Right renal pelvis (tissue), 4 donors: ENCODE measurements around the gene LIMCH1. TPM values are rescaled to one million over a fixed set of nuclear protein-coding genes. Genes with fewer than 3 reads are reported as not detected.
"Not testable (repeated sequence)": the region's sequence is repeated elsewhere in the genome, so short reads cannot be mapped to it uniquely, and the experiment has no call there.

Source experiments
- DNase-seq, 4 donors: peaks; one replicate each; pipeline ENCODE4 v3.0.0-alpha.2; 2013; ENCODE audit warnings: low read depth in 4 of 4, low spot score in 3 of 4, missing footprints in 1 of 4
- polyA plus RNA-seq, 4 donors: library from polyadenylated mRNA; unstranded; fragments of 120-200 nt; gene quantifications; one replicate each; pipeline ENCODE4 v1.2.1, GENCODE V29; 2013; ENCODE audit not compliant: insufficient read length in 4 of 4

Gene LIMCH1
- polyA plus RNA-seq, 4 donors, result 91.1 to 139 (median 114) TPM

DNA sequence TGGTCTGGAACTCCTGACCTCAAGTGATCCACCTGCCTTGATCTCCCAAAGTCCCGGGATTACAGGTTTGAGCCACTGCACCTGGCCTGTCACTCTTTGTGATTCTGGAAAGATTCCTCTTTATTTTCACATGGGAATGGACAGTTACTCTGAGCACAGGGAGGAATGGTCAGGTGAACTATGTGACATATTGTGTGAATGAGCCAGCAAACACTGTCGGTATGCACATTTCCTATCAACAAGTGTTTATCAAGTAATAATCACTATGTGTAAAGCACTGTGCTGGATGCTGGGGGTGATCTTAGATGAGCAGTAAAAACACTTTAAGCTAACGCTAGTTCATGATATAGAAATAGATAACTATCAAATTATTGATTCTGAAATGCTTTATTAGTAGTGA, 97.5 kb downstream of the LIMCH1 start:
- DNase-seq, result no peak

DNA sequence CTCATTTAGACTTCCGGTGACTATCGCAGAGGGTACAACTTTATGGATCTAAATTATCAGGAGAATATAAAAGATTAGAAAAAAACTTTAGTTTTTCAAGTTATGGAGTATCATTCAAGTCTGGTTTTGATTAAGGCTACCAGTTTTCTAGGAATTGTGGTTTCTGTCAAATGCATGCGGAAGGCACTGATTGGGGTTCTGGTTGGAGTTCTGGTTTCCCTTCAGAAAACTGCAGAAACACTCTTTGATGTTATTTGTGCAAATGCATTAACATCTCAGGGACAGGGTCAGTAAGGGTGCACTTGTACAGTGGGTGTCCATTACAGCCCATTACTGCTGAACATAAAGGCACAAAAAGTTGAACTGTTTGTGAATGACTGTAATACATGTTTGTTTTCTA, 100.2 kb downstream of the LIMCH1 start:
- no peak for DNase-seq

DNA sequence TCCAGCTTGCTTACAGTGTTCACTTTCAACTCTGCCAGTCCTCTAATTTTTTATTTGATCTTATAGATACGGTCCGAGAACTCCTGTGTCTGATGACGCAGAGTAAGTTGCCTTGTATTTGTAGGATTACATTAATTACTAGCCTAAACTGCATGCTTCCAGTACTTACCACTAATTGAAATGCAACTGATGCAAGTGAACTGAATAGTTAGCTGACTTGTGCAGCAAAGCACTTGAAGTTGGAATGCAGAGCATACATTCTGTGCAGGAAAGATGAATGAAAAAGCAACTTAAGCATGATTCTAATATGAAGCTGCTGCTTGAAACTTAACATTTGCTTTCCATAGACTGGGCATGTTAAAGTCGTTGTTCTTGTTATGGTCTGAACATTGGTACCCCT, 100.9 kb downstream of the LIMCH1 start:
- no peak for DNase-seq

DNA sequence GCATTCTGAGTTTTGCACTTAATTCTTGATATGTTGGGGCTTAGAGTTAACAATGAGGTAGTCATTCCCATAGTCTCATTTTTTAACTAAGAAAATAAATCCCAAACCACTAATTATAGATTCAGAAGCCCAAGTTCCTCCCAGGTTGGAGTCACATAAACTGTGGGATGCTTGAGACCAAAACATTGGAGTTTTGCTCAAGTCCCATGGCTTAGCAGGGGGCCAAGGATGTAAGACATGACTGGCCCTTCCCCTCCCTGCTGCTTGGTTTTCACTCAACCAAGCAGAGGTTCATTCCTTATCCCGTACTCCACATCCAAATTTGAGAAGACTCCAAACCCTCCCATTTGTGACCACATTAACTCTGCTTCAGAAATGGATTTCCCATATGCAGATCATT, 101.3 kb downstream of the LIMCH1 start:
- no peak for DNase-seq

DNA sequence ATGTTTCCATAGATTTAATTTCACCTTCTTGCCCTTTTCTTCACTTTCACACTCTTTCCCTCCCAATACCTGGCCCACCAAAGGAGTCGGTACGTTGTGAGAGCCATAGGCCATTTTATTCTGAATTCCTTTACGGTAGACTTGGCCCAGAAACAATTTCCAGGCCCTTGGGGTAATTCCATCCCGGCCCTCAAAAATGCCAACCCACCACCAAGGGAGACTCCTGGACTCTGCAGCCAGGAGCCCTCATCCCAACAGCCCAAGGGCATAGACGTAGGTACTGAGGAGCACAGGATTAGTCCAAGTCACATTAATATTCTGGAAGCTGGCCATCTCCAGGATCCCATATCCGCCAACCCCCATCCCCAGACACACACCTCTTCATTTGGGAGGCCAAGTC, 102.9 kb downstream of the LIMCH1 start:
- DNase-seq, result no peak

DNA sequence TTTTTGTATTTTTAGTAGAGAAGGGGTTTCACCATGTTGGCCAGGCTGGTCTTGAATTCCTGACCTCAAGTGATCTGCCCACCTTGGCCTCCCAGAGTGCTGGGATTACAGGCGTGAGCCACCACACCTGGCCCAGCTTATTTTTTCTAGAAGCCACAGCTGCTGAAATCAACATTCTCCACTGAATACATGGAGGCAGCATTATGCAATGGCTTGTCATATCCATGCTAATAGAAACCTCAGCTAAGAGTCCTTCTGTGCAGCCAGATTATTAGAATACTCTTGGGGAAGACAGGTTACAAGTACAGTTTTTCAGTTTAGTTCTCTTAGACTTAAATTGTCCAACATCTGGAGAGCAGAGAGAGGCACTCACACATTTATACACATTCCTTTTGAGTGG, 104.8 kb downstream of the LIMCH1 start:
- DNase-seq, result not testable (repeated sequence)

DNA sequence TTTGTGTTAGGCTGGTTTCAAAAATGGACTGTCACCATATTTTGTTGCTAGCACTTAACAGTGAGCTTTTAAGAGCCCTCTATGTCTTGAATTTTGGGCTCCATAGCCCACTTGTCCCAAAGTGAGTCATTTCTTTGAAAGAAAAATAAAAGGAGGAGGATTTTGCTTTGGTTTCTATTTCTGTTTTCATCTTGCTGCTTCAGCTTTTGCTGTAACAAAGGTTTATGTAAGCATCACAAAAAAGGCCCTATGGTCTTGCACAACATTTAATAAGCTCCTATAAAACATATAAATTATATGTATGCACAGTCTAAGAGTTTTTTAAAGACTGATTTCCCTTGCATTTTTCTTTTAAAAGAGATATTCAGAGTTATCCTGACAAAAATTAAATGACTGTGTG, 105.4 kb downstream of the LIMCH1 start:
- DNase-seq, result no peak

DNA sequence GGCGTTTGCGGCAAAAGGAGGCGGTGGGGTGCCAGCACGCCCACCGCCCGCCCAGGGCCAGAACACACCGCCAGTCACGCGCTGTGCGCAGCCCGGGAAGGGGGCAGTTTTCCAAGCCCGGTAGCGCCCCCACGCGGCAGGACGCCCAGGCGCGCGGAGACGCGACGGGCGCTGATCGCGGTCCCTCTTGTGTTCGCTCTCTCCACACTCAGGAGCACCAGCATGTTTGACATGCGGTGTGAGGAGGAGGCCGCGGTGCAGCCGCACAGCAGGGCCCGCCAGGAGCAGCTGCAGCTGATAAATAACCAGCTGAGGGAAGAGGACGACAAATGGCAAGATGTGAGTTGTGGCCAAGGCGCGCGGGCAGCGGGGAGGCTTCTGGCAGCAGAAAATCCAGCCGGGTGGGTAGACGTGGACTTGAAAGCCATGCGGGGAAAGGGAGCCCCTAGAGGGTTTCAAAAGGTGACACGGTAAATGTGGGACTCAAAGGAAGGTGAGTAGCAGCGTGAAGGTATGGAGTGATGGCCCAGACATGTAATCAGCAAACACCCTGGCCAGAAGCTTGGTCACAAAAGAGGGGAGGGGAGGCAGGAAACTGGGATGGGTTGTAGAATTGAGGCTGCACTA, 106.4 kb downstream of the LIMCH1 start:
- peak; percentile 55 to 74 (median 60) for DNase-seq

DNA sequence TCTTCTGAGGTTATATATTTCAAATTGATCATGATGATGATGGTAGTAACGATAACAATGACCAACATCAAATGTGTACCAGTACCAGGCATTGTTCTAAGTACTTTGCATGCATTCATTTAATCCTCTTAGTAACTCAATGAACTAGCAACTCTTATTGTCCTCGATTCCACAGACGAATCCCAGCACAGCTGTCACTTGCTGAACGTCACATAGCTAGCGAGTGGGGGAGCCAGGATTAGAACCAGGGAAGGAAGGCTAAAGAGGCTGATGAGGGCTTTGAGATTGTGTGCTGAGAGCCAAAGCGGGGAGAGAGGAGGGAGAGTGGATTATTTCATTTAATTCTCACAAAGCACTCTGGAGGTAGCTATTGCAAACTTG, 106.9 kb downstream of the LIMCH1 start:
- no peak for DNase-seq

DNA sequence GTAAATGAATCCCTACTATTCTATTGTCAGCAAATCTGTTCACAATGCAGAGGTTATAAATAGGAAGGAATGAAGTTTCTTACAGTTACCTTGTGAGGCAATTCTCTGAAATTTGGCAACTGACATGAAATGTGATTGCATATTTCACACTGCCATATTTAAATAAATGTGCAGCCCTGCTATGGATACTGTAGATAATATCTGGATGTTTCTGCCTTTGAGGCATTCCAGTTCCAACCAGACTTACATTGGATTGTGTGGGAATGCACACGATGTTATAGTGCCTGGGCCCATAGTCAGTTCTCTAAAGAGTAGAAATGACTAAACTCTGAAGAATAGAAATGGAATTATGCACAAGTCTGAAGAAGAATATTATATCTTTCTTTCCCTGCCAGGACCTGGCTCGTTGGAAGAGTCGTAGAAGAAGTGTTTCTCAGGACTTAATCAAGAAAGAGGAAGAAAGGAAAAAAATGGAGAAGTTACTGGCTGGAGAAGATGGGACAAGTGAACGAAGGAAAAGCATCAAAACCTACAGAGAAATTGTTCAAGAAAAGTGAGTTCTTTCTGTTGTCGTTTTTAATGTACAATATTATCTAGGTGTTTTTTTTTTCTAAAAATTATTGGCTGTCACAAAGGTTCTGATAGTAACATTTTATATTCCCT, 107.9 kb downstream of the LIMCH1 start:
- no peak for DNase-seq

DNA sequence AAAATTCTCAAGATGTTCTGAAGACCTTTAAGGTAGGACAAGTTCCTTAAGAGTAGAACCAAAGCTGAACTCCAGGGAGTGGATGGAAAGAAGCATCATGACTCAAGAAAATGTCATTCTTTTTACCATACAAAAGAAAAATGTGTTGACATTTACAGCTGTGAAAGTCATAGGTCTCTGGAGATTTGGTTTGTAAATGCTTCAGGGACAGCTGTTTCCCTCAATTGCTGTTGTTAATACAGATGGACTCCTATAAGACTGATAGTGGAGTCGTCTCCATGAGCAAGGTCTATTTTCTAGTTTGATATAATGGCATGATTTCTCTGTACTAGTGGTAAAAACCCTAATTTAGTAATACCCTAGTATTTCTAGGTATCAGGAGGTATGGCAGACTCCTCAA, 108.9 kb downstream of the LIMCH1 start:
- DNase-seq, result no peak

DNA sequence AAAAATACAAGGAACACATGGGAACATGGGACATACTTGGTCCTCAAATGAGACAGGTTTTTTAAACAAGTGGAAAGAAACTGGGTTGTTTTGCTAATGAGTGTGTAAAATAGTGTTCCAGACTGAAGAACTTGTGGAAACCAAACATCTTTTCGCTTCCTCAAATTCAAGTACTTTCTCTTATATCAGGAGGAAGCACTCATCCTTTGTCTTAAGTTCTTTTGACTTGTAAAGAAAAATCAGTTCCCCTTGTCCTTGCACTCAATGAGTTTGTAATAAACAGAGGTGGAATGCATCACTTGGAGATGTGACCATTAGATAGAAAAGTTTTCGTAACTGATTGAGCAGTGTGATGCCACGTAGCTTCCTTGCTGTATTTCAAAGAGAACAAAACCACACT, 109.4 kb downstream of the LIMCH1 start:
- DNase-seq, result no peak

DNA sequence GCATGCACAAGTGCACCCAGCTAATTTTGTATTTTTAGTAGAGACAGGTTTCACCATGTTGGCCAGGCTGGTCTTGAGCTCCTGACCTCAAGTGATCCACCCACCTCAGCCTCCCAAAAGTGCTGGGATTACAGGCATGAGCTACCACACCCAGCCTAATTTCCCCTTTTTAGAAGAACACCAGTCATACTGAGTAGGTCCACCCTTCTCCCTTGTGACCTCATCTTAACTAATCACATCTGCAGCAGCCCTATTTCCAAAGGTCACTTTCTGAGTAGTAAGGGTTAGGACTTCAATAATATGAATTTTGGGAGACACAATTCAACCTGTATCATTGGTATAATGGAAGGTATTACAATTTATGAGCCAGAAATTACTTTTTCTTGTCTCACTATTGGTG, 113.2 kb downstream of the LIMCH1 start:
- DNase-seq, result not testable (repeated sequence)

DNA sequence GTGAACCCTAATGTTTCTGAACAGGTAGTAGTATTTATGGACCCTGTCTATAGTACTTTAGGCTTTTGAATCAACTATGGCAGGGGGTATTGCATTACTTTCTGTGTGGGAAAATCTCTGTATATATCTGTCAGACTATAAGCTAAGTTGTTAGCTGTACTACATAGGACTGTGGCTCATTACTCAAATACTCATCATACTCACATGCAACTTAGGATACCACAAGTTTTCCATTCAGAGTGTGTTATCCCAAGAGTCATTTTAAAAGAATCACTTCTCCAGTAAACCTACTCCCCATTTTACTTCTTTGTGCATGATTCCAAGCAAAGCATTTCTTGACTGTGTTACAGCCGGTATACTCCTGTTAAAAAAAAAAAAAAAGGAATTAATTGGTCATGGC, 115.0 kb downstream of the LIMCH1 start:
- DNase-seq, result no peak

DNA sequence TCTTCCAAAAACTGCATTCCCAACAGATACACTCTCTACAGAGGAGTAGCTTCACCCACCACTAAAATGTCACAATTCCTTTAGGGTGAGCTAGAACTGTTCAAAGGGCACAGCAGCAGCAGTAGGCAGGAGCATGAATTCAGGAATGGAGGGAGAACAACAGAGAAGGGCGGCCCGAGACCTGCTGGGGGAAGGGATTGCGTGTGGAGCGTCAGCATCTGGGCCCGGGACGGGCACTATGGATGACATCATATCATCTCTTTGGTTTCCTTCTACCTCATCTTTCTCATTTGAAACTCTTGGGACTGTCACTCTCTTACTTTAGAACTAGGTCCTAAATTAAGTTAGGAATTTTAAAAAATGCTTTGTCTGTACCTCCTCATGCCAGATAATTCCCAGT, 115.6 kb downstream of the LIMCH1 start:
- no peak for DNase-seq

DNA sequence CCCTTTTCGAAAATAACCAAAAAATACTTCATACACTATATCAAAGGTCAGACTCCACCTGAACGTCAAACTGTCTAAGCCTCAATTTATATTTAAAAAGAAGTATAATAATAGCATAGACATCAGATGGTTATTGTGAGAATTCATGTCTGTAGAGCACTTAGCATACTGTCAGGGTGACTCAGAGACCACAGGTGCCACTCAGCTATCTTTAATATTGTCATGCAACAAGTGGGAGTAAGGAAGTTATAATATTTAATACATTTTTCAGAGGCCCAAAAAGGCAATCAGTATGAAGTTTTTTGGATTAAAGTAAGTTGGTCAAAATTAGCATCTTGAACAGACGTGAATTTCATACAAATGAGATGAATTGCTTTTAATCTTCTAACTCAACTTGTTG, 117.2 kb downstream of the LIMCH1 start:
- DNase-seq, result no peak

DNA sequence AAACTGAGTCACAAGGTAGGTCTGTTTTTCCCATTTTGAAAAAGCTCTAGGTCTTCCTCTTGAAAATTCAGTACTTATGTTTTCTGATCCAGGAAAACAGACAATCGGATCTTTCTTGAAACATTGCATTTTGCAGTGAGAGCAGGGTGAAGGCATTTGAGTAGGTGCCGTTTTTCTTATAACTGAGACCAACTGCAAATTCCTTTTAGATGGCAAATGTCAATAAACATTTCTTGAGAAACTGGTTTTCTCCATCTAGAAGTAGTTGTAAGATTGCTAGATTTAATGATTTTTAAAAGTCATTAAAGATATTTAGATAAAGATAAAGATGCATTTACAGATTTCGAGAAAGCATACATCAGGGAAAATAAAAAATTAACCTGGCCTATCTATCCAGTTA, 118.1 kb downstream of the LIMCH1 start:
- DNase-seq, result no peak

DNA sequence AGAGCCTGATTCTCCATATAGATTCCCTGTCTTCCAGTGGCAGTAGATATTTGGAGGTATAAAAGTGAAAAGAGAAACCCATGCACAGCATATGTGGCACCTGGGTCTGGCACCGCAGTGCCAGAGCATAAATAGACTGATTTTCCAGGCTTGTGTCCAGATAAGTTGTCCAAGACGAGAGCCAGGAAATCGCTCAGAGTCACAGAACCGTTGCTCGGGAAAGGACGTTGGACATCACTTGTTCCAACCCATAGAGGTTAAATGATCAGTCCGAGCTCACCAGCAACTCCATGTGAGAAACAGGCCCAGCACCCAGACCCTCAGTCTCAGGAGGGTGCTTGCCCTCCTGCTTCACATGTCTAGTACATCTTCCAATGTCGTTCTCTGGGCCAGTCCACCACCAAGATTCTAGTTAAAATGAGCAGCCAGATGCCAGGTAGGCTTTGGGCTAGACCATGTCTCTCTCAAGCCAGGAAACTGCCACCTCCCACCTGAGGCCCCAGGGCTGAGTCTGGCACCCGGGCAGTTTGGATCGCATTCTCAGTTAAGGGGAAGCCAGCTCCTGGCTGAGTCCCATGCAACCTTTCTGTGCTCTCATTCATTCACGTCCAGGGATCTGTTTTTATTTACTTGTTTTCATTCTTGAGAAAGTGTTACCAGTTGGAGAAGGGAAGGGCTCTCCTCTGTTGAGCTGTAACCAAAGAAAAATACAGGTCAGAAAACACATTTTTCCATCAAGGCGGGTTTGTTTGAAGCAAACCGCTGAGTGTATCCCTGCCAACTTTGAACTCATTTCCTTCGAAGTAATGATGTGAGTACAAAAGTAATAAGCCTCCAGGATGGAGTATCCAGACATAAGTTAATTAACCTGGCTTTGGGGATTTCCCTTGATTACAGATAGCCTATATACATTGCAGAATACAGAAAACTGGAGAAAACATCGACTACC, 118.9 kb downstream of the LIMCH1 start:
- DNase-seq, result no peak

DNA sequence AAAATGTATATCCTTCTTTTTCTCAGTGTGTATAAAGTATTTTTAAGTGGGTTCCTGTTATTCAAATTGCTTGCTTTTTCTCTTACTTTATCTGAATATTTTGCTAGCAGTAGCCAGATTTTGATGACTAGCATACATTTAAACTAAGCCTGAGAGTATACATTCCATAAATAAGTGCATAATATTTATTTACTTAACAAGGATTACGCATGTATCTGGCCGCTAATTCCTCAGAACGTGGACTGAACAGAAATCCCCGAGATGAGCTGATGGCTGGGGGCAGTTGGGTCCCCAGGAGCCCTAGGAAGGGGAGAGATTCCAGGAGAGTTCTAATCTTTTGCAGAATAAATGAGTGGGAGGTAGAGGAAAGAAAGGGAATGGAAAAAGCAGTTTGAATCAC, 119.6 kb downstream of the LIMCH1 start:
- no peak for DNase-seq

DNA sequence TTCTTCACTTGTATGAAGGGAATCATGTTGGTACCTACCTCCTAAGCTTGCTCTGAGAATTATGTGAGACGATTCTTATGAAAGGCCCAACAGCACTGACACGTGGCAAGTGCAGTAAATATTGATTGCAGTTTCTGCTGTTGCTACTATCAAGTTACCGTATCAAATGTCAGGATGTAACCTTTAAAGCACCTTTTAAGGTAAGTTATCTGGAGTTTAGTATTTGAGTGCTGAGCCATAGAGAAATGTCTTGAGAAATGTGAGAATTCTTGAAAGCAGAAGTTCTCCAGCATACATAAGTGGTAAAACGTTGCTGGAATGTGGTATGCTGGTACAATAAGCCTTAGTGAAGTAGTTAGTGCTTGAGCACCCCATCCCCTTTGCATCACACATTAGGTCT, 120.2 kb downstream of the LIMCH1 start:
- DNase-seq, result no peak

DNA sequence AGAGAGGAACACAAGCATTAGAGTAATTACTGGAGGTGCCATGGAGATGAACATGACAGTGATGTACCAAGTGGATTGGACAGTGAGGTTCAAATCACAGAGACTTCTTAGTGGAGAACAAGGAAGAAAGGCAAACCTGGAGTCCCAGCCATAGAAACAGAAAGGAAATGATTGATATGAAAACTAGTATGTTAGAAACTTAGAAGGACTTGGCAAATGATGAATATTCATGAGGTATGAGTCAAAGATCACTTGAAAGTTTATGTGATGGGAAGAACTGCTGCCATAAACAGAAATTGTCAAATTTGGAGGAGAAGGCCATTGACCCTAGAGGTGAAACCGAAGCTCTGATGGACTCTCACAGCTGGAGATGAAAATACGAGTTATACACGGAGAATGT, 122.4 kb downstream of the LIMCH1 start:
- no peak for DNase-seq
